Measurements from ENCODE around the gene TOPBP1.

Gene TOPBP1

GRCh38 chr3:133661454-133662277 lies at the start of gene TOPBP1:
Gene TOPBP1 (minus strand): TSS chr3:133661941. CDS start chr3:133661127, 814 bp downstream.
- no peak for TF ChIP-seq CTCF (IDR thresholded peaks at IDR 0.05; ENCODE audit: insufficient read depth, low read depth, low read length, missing control alignments)
- H3K4me3 ChIP-seq (ENCODE audit: low read length): peak within 1 kb of the TSS; percentile 93
- DNase-seq (ENCODE audit: low read depth): peak; percentile 82

DNA sequence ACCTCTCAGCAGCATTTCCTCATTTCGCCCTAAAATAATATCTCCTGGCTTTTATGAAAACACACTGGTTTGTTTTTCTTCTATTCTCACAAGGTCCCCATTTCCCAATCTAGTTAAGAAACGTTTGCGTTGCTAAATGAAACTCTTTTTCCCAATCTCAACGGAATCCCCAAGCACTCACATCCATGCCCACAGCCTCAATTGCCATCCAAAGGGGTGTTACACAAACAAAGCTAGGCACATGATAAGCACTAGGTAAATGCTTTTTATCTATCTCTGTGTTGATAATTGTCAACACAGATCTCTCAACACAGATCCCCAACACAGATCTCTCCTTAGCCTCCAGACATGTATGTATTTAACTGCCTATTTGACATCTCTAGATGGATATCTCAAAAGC lies 49.3 kb upstream of the TOPBP1 start:
- no peak for DNase-seq (ENCODE audit: low read depth)
- TF ChIP-seq CTCF (IDR thresholded peaks at IDR 0.05; ENCODE audit: insufficient read depth, low read depth, low read length, missing control alignments): no peak
- H3K4me3 ChIP-seq (ENCODE audit: low read length): no peak overlapping the region

DNA sequence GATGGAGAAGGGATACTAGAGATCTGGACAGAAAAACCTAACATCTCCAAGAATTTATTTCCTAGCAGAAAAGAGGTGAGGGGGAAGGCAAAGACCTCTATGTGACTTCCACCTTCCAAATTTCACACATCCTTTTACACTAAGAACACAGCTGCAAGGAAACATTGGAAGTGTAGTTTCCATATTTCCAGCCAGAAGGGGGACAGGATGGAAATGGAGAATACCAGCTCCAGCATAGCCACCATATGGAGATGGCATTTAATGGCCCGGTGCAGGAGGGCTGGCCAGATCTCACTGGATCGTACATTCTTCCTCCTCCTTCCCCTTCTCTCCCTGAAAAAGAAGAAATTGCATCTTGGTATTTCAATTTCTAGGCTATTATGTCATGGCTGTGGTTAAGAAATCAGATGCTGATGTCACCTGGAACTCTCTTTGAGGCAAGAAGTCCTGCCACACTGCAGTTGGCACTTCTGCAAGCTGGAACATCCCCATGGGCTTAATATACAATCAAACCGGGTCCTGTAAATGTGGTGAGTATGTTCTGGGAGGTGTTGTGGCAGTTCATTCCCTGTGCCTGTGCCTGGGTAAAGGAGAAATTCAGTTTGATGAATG lies 47.5 kb upstream of the TOPBP1 start:
- no peak for DNase-seq (ENCODE audit: low read depth)
- H3K4me3 ChIP-seq (ENCODE audit: low read length): no peak overlapping the region
- no peak for TF ChIP-seq CTCF (IDR thresholded peaks at IDR 0.05; ENCODE audit: insufficient read depth, low read depth, low read length, missing control alignments)

GRCh38 chr3:133706033-133706432 lies 44.3 kb upstream of the TOPBP1 start:
- TF ChIP-seq CTCF (IDR thresholded peaks at IDR 0.05; ENCODE audit: insufficient read depth, low read depth, low read length, missing control alignments): no peak
- DNase-seq (ENCODE audit: low read depth): no peak
- H3K4me3 ChIP-seq (ENCODE audit: low read length): no peak overlapping the region

GRCh38 chr3:133703915-133704314 lies 42.2 kb upstream of the TOPBP1 start:
- no peak overlapping the region for H3K4me3 ChIP-seq (ENCODE audit: low read length)
- TF ChIP-seq CTCF (IDR thresholded peaks at IDR 0.05; ENCODE audit: insufficient read depth, low read depth, low read length, missing control alignments): no peak
- no peak for DNase-seq (ENCODE audit: low read depth)

- no peak for DNase-seq (ENCODE audit: low read depth)
- H3K4me3 ChIP-seq (ENCODE audit: low read length): no peak overlapping the region
- no peak for TF ChIP-seq CTCF (IDR thresholded peaks at IDR 0.05; ENCODE audit: insufficient read depth, low read depth, low read length, missing control alignments)
Observed at GRCh38 chr3:133701435-133702358, 40.0 kb upstream of the TOPBP1 start.
